HG03045 (cell line): ENCODE measurements around the gene CDH13.

ENCODE experiments used
- ATAC-seq: cut with Tn5 transposase; IDR thresholded peaks from one replicate; pipeline ENCODE4 v1.9.1; 2021; ENCODE audit warnings: mild to moderate bottlenecking, moderate library complexity; ENCODE audit not compliant: unreplicated experiment

CDH13 gene

GRCh38 chr16:83137894-83138293, 511.1 kb downstream of the CDH13 start:
- ATAC-seq, result no peak

GRCh38 chr16:83138512-83138911, 511.7 kb downstream of the CDH13 start:
- no peak for ATAC-seq

GRCh38 chr16:83138976-83139690, 512.4 kb downstream of the CDH13 start:
- ATAC-seq, result no peak

GRCh38 chr16:83143788-83144187, 517.0 kb downstream of the CDH13 start:
- no peak for ATAC-seq

- ATAC-seq, result no peak
These were observed 518.5 kb downstream of the CDH13 start for GRCh38 chr16:83145297-83145696.

GRCh38 chr16:83147244-83147643, 520.5 kb downstream of the CDH13 start:
- ATAC-seq, result no peak

GRCh38 chr16:83158320-83158957, 531.7 kb downstream of the CDH13 start:
- no peak for ATAC-seq

- no peak for ATAC-seq
These were observed 532.3 kb downstream of the CDH13 start for GRCh38 chr16:83159049-83159448.

- ATAC-seq, result no peak
These were observed 533.7 kb downstream of the CDH13 start for GRCh38 chr16:83160287-83161020.

GRCh38 chr16:83162791-83163190, 536.0 kb downstream of the CDH13 start:
- no peak for ATAC-seq

- no peak for ATAC-seq
These were observed 538.0 kb downstream of the CDH13 start for GRCh38 chr16:83164816-83165215.

- no peak for ATAC-seq
These were observed 544.6 kb downstream of the CDH13 start for GRCh38 chr16:83171396-83171795.

GRCh38 chr16:83174671-83175070, 547.9 kb downstream of the CDH13 start:
- ATAC-seq, result no peak

GRCh38 chr16:83176802-83177201, 550.0 kb downstream of the CDH13 start:
- ATAC-seq, result no peak

GRCh38 chr16:83185902-83186301, 559.1 kb downstream of the CDH13 start:
- ATAC-seq, result no peak

- no peak for ATAC-seq
These were observed 560.6 kb downstream of the CDH13 start for GRCh38 chr16:83187405-83187804.

GRCh38 chr16:83196796-83197195, 570.0 kb downstream of the CDH13 start:
- ATAC-seq, result no peak

- no peak for ATAC-seq
These were observed 570.7 kb downstream of the CDH13 start for GRCh38 chr16:83197450-83197849.

GRCh38 chr16:83198977-83199376, 572.2 kb downstream of the CDH13 start:
- ATAC-seq, result no peak

- no peak for ATAC-seq
These were observed 573.4 kb downstream of the CDH13 start for GRCh38 chr16:83200005-83200779.

GRCh38 chr16:83201748-83202147, 575.0 kb downstream of the CDH13 start:
- no peak for ATAC-seq
